ENCODE results near the gene CDC23.
"Not testable (repeated sequence)": the region's sequence is repeated elsewhere in the genome, so short reads cannot be mapped to it uniquely, and the experiment has no call there.

The CDC23 gene

DNA sequence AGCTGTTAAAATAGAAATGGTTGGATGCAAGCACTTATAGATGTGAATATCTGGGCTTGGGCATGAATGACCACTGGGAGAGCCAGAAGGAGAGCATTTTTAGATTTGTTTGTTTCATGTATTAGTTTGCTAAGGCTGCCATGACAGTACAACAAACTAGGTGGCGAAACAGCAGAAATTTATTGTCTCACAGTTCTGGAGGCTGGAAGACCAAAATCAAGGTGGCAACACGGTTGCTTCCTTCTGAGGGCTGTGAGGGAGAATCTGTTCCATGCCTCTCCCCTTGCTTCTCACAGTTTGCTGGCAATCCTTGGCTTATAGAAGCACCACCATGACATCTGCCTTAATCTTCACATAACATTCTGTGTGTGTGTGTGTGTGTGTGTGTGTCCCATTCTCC, 20.2 kb upstream of the CDC23 start:
- DNase-seq, result no peak
- Mint-ChIP-seq H3K27ac (no peak overlapping the region), H3K36me3 (ENCODE audit: low read depth) (no peaks in the 10 kb centered on the region), H3K9me3 (no peaks in the 10 kb centered on the region), H3K4me3 (no peak overlapping the region), H3K4me1 (ENCODE audit: low read depth) (no peaks in the 10 kb centered on the region), H3K27me3 (peaks cover 22% of the 10 kb centered on the region)

DNA sequence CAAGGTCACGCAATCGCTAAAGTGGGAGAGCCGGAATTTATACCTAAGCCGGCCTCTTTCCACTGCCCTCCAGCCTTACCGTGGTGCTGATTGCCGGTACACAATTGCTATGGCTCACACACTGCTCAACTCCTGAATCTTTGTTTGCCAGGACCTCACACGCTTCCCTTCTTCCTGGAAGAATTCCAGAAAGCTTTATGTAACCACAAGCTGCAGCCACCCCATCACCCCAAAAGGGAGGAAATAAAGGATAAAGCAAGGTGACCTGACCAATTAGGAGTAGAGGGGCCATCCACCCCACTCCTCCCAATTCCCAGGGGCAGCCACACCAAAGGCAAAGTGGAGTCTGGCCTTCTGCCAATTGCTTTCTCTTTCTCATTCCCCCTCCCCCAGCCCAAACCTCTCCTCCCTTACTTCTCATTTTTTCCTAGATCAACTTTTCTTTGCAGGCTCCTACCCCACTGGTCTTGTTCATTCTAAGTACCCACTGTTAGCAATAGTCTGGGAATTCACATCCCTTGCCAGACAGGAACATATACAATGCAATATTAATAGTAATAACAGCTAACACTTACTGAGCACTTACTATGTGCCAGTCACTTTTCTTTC, 18.0 kb upstream of the CDC23 start:
- Mint-ChIP-seq H3K9me3 (peaks cover 3% of the 10 kb centered on the region), H3K4me3 (no peak overlapping the region), H3K36me3 (ENCODE audit: low read depth) (no peaks in the 10 kb centered on the region), H3K27me3 (peaks cover 17% of the 10 kb centered on the region), H3K4me1 (ENCODE audit: low read depth) (no peaks in the 10 kb centered on the region), H3K27ac (no peak overlapping the region)
- DNase-seq, result no peak

DNA sequence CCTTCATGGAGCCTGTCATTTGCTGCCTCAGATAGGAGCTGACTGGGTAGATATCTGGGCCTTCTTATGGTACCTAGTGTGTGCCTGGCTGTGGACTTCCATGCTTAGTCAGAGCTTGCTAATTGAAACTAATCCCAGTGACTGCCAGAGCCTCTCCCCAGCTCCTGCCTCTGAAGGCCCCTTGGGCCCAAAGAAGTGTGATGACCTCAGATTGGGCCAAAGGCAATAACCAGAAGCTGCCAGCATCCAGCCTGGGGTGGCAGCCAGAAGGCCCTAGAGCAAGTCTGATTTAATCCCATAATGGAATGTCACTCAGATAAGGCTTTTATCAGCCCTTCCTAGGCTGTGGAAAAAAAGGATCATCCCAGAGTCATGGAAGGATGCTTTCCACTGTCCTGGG, 17.1 kb upstream of the CDC23 start:
- peaks cover 21% of the 10 kb centered on the region for H3K27me3 Mint-ChIP-seq
- no peak overlapping the region for H3K4me3 Mint-ChIP-seq
- DNase-seq, result no peak
- H3K27ac Mint-ChIP-seq, result no peak overlapping the region
- H3K4me1 Mint-ChIP-seq (ENCODE audit: low read depth), result no peaks in the 10 kb centered on the region
- H3K36me3 Mint-ChIP-seq (ENCODE audit: low read depth), result no peaks in the 10 kb centered on the region
- peaks cover 3% of the 10 kb centered on the region for H3K9me3 Mint-ChIP-seq

DNA sequence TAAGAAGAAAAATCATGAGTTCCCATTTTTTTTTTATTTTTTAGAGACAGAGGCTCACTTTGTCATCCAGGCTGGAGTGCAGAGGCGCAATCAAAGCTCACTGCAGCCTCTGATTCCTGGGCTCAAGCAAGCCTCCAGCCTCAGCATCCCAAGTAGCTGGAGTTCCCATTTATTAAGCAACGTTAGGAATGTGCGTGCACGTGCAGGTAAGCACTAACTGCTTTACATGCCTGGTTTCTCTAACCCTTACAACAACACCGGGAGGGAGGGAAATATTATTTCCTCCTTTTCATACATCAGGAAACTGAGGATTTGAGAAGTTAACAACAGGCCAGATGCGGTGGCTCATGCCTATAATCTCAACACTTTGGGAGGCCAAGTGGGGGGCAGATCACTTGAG, 16.3 kb upstream of the CDC23 start:
- Mint-ChIP-seq H3K9me3 (peaks cover 3% of the 10 kb centered on the region), H3K27ac (no peak overlapping the region), H3K4me3 (no peak overlapping the region), H3K27me3 (peaks cover 25% of the 10 kb centered on the region), H3K36me3 (ENCODE audit: low read depth) (no peaks in the 10 kb centered on the region), H3K4me1 (ENCODE audit: low read depth) (no peaks in the 10 kb centered on the region)
- DNase-seq, result no peak

GRCh38 chr5:138226910-138227309, 13.8 kb upstream of the CDC23 start:
- H3K4me1 Mint-ChIP-seq (ENCODE audit: low read depth), result peaks cover 5% of the 10 kb centered on the region
- H3K9me3 Mint-ChIP-seq, result peaks cover 3% of the 10 kb centered on the region
- peaks cover 24% of the 10 kb centered on the region for H3K27me3 Mint-ChIP-seq
- DNase-seq, result no peak
- H3K27ac Mint-ChIP-seq, result no peak overlapping the region
- no peaks in the 10 kb centered on the region for H3K36me3 Mint-ChIP-seq (ENCODE audit: low read depth)
- H3K4me3 Mint-ChIP-seq, result no peak overlapping the region

DNA sequence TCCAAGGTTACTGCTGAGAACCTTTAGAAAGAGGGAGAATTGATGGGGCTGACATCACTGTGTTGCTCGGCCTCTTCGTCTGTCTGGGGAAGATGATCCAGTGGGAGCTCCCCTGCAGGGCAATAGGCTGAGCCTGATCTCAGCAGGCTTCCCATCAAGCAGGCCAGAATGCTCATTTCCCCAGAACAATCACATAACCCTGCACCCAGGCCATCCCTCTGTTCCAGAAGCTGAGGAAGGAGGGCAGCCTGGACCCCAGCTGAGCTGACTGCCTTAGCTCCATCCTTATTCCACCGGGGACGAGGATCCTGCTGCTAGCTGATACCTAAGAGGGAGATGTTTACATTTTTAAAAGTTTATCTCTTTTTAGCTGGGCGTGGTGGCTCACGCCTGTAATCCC, 11.6 kb upstream of the CDC23 start:
- Mint-ChIP-seq H3K36me3 (ENCODE audit: low read depth) (no peaks in the 10 kb centered on the region), H3K4me1 (ENCODE audit: low read depth) (peaks cover 5% of the 10 kb centered on the region), H3K9me3 (peaks cover 3% of the 10 kb centered on the region), H3K27ac (no peak overlapping the region), H3K4me3 (no peak overlapping the region), H3K27me3 (peaks cover 31% of the 10 kb centered on the region)
- DNase-seq, result no peak

DNA sequence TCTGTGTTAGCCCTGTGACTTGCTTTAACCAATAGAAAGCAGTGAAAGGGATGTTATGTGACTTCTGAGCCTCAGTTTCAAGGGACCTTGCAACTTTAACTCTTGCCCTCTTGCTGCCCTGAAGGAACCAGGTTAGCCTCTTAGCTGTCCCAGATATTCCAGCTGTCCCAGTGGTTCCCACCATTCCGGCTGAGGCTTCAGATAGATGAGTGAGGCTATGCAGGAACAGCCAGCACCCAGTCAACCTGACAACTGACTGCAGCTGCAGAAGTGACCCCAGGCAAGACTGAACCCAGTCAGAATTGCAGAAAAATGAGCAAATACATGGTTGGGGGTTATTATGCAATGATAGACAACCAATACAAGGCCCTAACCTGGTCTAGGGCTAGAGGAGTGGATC, 10.4 kb upstream of the CDC23 start:
- no peak overlapping the region for H3K27ac Mint-ChIP-seq
- H3K27me3 Mint-ChIP-seq, result peaks cover 26% of the 10 kb centered on the region
- no peak for DNase-seq
- no peak overlapping the region for H3K4me3 Mint-ChIP-seq
- peaks cover 3% of the 10 kb centered on the region for H3K9me3 Mint-ChIP-seq
- no peaks in the 10 kb centered on the region for H3K36me3 Mint-ChIP-seq (ENCODE audit: low read depth)
- H3K4me1 Mint-ChIP-seq (ENCODE audit: low read depth), result peaks cover 5% of the 10 kb centered on the region

- Mint-ChIP-seq H3K27me3 (peaks cover 10% of the 10 kb centered on the region), H3K36me3 (ENCODE audit: low read depth) (peaks cover 9% of the 10 kb centered on the region), H3K4me1 (ENCODE audit: low read depth) (peaks cover 15% of the 10 kb centered on the region), H3K4me3 (no peak overlapping the region), H3K27ac (no peak overlapping the region), H3K9me3 (no peaks in the 10 kb centered on the region)
- no peak for DNase-seq
Measured at GRCh38 chr5:138216799-138217198, 3.7 kb upstream of the CDC23 start.

GRCh38 chr5:138212828-138213160, 329 bp downstream of the CDC23 start:
- Mint-ChIP-seq H3K4me1 (ENCODE audit: low read depth) (peaks cover 28% of the 10 kb centered on the region), H3K27me3 (no peaks in the 10 kb centered on the region), H3K36me3 (ENCODE audit: low read depth) (peaks cover 34% of the 10 kb centered on the region), H3K4me3 (peak overlapping the region; percentile 99), H3K9me3 (no peaks in the 10 kb centered on the region), H3K27ac (peak overlapping the region; percentile 97)
- DNase-seq, result no peak

DNA sequence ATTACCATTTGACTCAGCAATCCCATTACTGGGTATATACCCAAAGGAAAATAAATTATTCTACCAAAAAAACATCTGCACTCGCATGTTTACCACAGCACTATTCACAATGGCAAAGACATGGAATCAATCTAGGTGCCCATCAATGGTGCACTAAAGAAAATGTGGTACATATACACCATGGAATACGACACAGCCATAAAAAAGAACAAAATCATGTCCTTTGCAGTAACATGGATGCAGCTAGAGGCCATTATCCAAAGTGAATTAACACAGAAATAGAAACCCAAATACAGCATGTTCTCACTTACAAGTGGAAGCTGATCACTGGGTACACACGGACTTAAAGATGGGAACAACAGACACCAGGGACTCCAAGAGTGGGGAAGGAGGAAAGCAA, 2.1 kb downstream of the CDC23 start:
- peaks cover 28% of the 10 kb centered on the region for H3K4me1 Mint-ChIP-seq (ENCODE audit: low read depth)
- peak overlapping the region; percentile 67 for H3K27ac Mint-ChIP-seq
- H3K27me3 Mint-ChIP-seq, result no peaks in the 10 kb centered on the region
- H3K9me3 Mint-ChIP-seq, result no peaks in the 10 kb centered on the region
- H3K4me3 Mint-ChIP-seq, result peak overlapping the region; percentile 30
- DNase-seq, result no peak
- peaks cover 48% of the 10 kb centered on the region for H3K36me3 Mint-ChIP-seq (ENCODE audit: low read depth)

DNA sequence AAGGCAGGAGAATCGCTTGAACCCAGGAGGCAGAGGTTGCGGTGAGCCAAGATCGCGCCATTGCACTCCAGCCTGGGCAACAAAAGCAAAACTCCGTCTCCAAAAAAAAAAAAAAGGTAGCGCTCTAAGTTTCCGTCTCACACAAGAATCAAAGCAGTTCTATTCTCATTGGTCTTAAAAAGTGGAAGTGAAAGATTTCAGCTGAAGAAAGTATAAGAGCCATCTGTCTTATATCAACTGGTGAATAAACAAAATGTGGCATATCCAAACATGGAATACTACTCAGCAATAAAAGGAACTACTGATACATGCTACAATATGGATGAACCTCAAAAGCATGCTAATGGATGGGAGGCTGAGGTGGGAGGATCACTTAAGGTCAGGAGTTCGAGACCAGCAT, 19.3 kb downstream of the CDC23 start:
- H3K9me3 Mint-ChIP-seq; H3K4me1 Mint-ChIP-seq (ENCODE audit: low read depth); H3K27me3 Mint-ChIP-seq; DNase-seq; H3K4me3 Mint-ChIP-seq: not testable (repeated sequence)
- H3K36me3 Mint-ChIP-seq (ENCODE audit: low read depth), result peaks cover 80% of the 10 kb centered on the region
- peak overlapping the region; percentile 47 for H3K27ac Mint-ChIP-seq

DNA sequence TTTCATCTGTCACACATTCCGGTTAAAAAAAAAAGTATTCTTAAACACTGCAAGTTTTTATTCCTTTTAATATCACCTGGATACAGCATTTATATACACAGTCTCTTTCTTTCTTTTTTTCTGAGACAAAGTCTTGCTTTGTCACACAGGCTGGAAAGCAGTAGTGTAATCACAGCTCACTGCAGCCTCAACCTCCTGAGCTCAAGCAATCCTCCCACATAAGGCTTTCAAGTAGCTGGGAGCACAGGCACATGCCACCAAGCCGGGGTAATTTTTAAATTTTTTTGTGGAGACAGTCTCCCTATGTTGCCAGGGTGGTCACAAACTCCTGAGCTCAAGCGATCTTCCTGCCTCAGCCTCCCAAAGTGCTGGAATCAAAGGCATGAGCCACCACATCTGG, 20.3 kb downstream of the CDC23 start:
- Mint-ChIP-seq H3K27ac (no peak overlapping the region), H3K9me3 (no peaks in the 10 kb centered on the region), H3K4me1 (ENCODE audit: low read depth) (no peaks in the 10 kb centered on the region), H3K27me3 (no peaks in the 10 kb centered on the region), H3K36me3 (ENCODE audit: low read depth) (peaks cover 82% of the 10 kb centered on the region), H3K4me3 (no peak overlapping the region)
- no peak for DNase-seq

GRCh38 chr5:138188626-138189025, 24.5 kb downstream of the CDC23 start:
- Mint-ChIP-seq H3K27me3 (no peaks in the 10 kb centered on the region), H3K36me3 (ENCODE audit: low read depth) (peaks cover 97% of the 10 kb centered on the region), H3K4me3 (no peak overlapping the region), H3K27ac (peak overlapping the region; percentile 13), H3K4me1 (ENCODE audit: low read depth) (no peaks in the 10 kb centered on the region), H3K9me3 (no peaks in the 10 kb centered on the region)
- no peak for DNase-seq

DNA sequence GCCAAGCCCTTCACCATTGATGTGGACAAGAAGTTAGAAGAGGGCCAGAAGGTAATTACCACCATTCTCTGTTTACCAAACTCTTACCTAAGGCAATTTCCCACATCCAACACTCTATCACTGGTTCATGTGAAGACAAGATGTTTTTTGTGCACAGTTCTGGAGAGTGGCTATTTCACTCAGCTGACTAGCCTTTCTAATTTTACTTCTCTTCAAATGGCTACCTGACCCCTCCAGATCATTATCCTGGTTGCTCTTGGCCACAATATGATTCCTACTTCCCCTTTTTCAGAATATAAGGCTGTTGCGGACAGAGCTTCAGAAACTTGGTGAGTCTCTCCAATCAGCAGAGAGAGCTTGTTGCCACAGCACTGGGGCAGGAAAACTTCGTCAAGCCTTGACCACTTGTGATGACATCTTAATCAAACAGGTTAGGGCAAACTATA, 27.1 kb downstream of the CDC23 start:
- no peaks in the 10 kb centered on the region for H3K27me3 Mint-ChIP-seq
- H3K4me3 Mint-ChIP-seq, result no peak overlapping the region
- H3K36me3 Mint-ChIP-seq (ENCODE audit: low read depth), result peaks cover 98% of the 10 kb centered on the region
- no peaks in the 10 kb centered on the region for H3K9me3 Mint-ChIP-seq
- H3K27ac Mint-ChIP-seq, result peak overlapping the region; percentile 63
- no peak for DNase-seq
- peaks cover under 1% of the 10 kb centered on the region for H3K4me1 Mint-ChIP-seq (ENCODE audit: low read depth)

GRCh38 chr5:138182808-138183207, 30.3 kb downstream of the CDC23 start:
- Mint-ChIP-seq H3K36me3 (ENCODE audit: low read depth) (peaks cover 71% of the 10 kb centered on the region), H3K27ac (peak overlapping the region; percentile 31), H3K4me3 (no peak overlapping the region), H3K9me3 (no peaks in the 10 kb centered on the region), H3K4me1 (ENCODE audit: low read depth) (peaks cover 12% of the 10 kb centered on the region), H3K27me3 (no peaks in the 10 kb centered on the region)
- no peak for DNase-seq

DNA sequence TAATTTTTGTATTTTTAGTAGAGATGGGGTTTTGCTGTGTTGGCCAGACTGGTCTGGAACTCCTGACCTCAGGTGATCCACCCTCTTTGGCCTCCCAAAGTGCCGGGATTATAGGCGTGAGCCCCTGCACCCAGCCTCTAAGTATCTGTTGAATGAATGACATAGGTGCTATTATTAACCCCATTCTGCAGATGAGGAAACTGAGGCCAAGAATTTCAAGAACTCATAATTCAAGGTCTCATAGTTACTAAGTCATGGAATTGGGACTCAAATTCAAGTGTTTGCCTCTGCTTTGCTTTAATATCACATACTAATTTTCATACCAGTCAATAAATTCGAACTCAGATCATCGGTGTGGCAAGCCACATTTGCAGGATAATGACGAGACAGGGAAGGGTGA, 32.3 kb downstream of the CDC23 start:
- H3K9me3 Mint-ChIP-seq, result no peaks in the 10 kb centered on the region
- peaks cover 16% of the 10 kb centered on the region for H3K4me1 Mint-ChIP-seq (ENCODE audit: low read depth)
- no peak for DNase-seq
- no peak overlapping the region for H3K4me3 Mint-ChIP-seq
- peaks cover 56% of the 10 kb centered on the region for H3K36me3 Mint-ChIP-seq (ENCODE audit: low read depth)
- no peaks in the 10 kb centered on the region for H3K27me3 Mint-ChIP-seq
- H3K27ac Mint-ChIP-seq, result no peak overlapping the region

Data from activated T-cell treated with anti-CD3 and anti-CD28 coated beads, Interleukin-2, amount 50 U/mL, for 24 hours (primary cell).